IPS-20b (cell line): Measurements from ENCODE around the gene GIT2.

ENCODE experiments used
- H3K27ac ChIP-seq: one replicate; pipeline ENCODE4 v1.5.1; 2013; ENCODE audit warnings: low read length
- H3K27me3 ChIP-seq: 2 replicates; pipeline ENCODE4 v1.6.1; 2013; ENCODE audit warnings: mild to moderate bottlenecking, low read length, inconsistent platforms; ENCODE audit not compliant: insufficient read depth
- H3K36me3 ChIP-seq: 2 replicates; pipeline ENCODE4 v1.6.1; 2013; ENCODE audit warnings: low read depth, mild to moderate bottlenecking, inconsistent platforms, low read length, moderate library complexity; ENCODE audit not compliant: insufficient read depth
- H3K4me1 ChIP-seq: 2 replicates; pipeline ENCODE4 v1.6.1; 2013; ENCODE audit warnings: mild to moderate bottlenecking, control low read depth, inconsistent platforms, low read length, moderate library complexity; ENCODE audit not compliant: insufficient read depth
- H3K4me3 ChIP-seq: 2 replicates; pipeline ENCODE4 v1.5.1; 2013; ENCODE audit warnings: mild to moderate bottlenecking, low read length, inconsistent platforms
- H3K9ac ChIP-seq: 2 replicates; pipeline ENCODE4 v1.6.1; 2013; ENCODE audit warnings: low read depth, mild to moderate bottlenecking, inconsistent platforms, low read length, moderate library complexity
- H3K9me3 ChIP-seq: 2 replicates; pipeline ENCODE4 v1.6.1; 2013; ENCODE audit warnings: mild to moderate bottlenecking, low read depth, low read length, inconsistent platforms; ENCODE audit not compliant: insufficient read depth

GIT2 gene

GRCh38 chr12:110002676-110003515 is 6.7 kb upstream of the GIT2 start:
- Histone ChIP-seq H3K9me3 (no peaks in the 10 kb centered on the region), H3K9ac (no peak overlapping the region), H3K4me3 (no peak overlapping the region), H3K4me1 (no peaks in the 10 kb centered on the region), H3K27me3 (peaks cover 20% of the 10 kb centered on the region), H3K36me3 (no peaks in the 10 kb centered on the region), H3K27ac (no peak overlapping the region)

DNA sequence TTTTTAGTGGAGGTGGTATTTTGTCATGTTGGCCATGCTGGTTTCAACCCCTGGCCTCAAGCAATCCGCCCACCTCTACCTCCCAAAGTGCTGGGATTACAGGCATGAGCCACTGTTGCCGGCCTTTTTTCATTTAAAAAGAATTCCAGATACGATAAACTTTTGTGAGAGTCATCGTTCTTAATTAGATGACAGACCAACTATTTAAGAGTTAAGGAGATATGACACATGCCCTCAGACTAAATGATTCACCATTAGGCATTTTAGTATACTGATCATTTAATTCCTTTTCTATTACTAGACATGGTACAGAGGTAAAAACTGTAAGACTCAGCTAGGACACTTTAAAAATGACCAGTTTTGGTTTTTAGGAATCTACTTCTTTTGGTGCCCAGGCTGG is 5.4 kb upstream of the GIT2 start:
- H3K4me1 ChIP-seq: no peaks in the 10 kb centered on the region

GRCh38 chr12:109999983-110000505 is 3.9 kb upstream of the GIT2 start:
- Histone ChIP-seq H3K9me3 (no peaks in the 10 kb centered on the region), H3K27me3 (peaks cover 20% of the 10 kb centered on the region), H3K4me1 (0 out of 2 replicates have a peak, but pooled peaks cover 3% of the 10 kb centered on the region), H3K27ac (no peak overlapping the region), H3K9ac (peak overlapping the region; percentile 91; the same call in 1 of the 2 replicates), H3K4me3 (peak overlapping the region; percentile 77), H3K36me3 (no peaks in the 10 kb centered on the region)

More for the DNA sequence above, 5.4 kb upstream of the GIT2 start:
- no peak overlapping the region for H3K9ac ChIP-seq
- H3K27me3 ChIP-seq: peaks cover 20% of the 10 kb centered on the region
- no peak overlapping the region for H3K4me3 ChIP-seq
- no peaks in the 10 kb centered on the region for H3K9me3 ChIP-seq
- no peak overlapping the region for H3K27ac ChIP-seq
- no peaks in the 10 kb centered on the region for H3K36me3 ChIP-seq

DNA sequence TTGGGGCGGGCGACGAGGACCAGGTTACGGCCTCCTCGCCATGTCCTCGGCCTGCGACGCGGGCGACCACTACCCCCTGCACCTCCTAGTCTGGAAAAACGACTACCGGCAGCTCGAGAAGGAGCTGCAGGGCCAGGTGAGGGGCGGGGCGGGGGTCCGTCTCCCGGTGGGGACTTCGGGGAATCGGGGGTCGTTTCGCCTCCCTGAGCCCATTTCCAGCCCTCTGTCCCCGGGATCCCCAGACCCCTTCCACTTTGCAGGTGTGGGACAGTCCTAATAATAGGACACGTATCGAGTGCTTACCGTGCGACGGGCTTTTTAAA is 3.4 kb upstream of the GIT2 start:
- Histone ChIP-seq H3K36me3 (no peaks in the 10 kb centered on the region), H3K4me3 (peak overlapping the region; percentile 77), H3K9me3 (no peaks in the 10 kb centered on the region), H3K27ac (no peak overlapping the region), H3K27me3 (peaks cover 20% of the 10 kb centered on the region), H3K4me1 (0 out of 2 replicates have a peak, but pooled peaks cover 3% of the 10 kb centered on the region), H3K9ac (peak overlapping the region; percentile 91; the same call in 1 of the 2 replicates)

DNA sequence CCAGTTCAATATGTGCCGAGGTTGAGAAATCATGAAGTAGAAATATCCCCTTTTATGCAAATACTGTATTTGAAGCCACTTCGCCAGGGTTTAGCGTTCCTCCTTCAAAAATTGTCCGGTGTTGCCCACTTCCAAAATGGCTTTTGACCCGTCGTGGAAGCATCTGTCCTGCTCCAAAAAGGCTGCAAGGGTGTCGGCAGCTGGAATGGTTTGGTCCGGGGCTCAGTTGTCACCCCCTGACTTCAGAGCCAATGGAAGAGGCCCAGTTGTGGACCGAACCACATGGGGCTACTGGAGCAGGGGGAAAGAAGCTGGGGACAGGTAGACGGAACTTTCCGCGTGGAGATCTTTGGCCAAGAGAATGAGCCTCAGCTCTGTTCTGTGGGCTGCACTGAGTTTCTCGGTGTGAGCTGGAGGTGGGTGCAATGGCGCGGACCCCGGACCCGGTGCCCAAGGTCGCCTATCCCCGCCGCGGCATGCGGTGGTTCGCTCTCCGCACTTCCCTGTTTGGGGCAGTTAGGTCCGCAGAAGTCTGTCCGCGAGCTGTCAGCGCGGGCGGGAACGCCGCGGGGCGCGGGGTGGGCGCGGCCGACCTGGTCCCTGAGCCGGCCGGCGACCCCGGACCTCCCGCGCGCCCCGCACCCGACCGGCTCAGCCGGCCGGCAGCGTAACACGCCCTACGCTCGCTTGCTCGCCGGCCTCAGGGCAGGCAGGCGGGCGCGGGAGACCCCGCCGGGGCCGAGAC is 2.9 kb upstream of the GIT2 start, which contains the start of gene ANKRD13A:
ANKRD13A (plus strand) TSS at position 527 of the 745 bp plus-strand sequence. CDS start 259 bp downstream, outside the sequence.
- Histone ChIP-seq H3K27me3 (peaks cover 20% of the 10 kb centered on the region), H3K9ac (peak within 1 kb of the TSS; percentile 91), H3K27ac (peak within 1 kb of the TSS; percentile 59), H3K9me3 (no peaks in the 10 kb centered on the region), H3K36me3 (no peaks in the 10 kb centered on the region), H3K4me3 (peak within 1 kb of the TSS; percentile 77), H3K4me1 (0 out of 2 replicates have a peak, but pooled peaks cover 3% of the 10 kb centered on the region)

DNA sequence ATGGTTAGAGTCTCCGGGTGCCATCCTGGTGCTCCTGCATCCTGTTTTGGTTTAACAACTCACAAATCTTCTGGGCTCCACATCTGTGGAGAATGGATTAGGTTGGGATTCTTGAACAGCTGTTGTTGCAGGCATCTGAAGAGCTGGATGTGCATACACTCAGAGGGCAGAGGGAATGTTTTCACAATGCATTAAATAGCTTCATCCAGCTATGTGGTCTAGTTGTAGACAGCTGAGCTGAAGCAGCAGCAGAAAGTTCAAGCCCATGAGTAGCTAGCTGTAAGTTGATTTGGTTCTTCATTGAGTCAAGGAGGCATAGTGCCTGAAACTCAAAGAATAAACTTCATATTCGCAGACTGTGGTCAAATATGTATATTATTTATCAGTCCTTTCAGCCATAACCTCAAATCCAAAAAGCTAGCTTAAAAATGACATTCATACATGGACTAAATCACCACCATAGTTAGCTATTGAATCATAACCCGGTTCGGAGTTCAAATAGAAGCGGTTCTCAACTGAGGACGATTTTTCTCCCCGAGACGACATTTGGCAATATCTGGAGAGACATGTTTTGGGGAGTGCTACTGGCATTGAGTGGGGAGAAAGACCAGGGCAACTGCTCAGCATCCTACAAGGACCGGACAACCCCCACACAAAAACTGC is 2.2 kb upstream of the GIT2 start:
- H3K9me3 ChIP-seq: no peaks in the 10 kb centered on the region
- peaks cover 20% of the 10 kb centered on the region for H3K27me3 ChIP-seq
- H3K4me3 ChIP-seq: peak overlapping the region; percentile 77
- H3K9ac ChIP-seq: peak overlapping the region; percentile 91; the same call in 1 of the 2 replicates
- H3K27ac ChIP-seq: peak overlapping the region; percentile 59
- H3K36me3 ChIP-seq: no peaks in the 10 kb centered on the region
- H3K4me1 ChIP-seq: 0 out of 2 replicates have a peak, but pooled peaks cover 3% of the 10 kb centered on the region

DNA sequence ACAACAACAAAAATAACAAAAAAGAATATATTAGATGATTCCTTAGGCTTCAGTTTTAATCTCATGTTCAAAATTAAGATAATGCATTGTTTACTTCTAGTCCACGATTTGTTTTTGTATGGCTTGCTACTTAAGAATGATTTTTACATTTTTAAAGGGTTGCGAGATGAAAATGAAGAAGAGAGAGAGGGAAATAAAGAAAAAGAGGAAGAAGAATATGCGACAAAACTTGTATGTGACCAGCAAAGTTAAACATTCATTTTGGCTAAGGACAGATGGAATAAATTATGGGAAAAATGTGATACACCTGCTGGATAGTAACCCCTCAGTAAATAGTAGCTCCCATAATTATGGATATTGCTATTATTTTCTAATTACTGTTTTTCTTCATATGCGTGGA is 1.2 kb upstream of the GIT2 start:
- H3K27ac ChIP-seq: no peak overlapping the region
- H3K9me3 ChIP-seq: no peaks in the 10 kb centered on the region
- H3K36me3 ChIP-seq: no peaks in the 10 kb centered on the region
- H3K27me3 ChIP-seq: peaks cover 20% of the 10 kb centered on the region
- no peak overlapping the region for H3K4me3 ChIP-seq
- 0 out of 2 replicates have a peak, but pooled peaks cover 3% of the 10 kb centered on the region for H3K4me1 ChIP-seq
- H3K9ac ChIP-seq: no peak overlapping the region

- Histone ChIP-seq H3K36me3 (no peaks in the 10 kb centered on the region), H3K9ac (peak overlapping the region; percentile 80; the same call in 1 of the 2 replicates), H3K4me1 (0 out of 2 replicates have a peak, but pooled peaks cover 3% of the 10 kb centered on the region), H3K9me3 (no peaks in the 10 kb centered on the region), H3K27ac (no peak overlapping the region), H3K27me3 (peaks cover 20% of the 10 kb centered on the region), H3K4me3 (peak overlapping the region; percentile 87)
Measured at GRCh38 chr12:109996483-109996853, 300 bp upstream of the GIT2 start.

GRCh38 chr12:109995361-109995685 is 845 bp downstream of the GIT2 start:
- H3K4me3 ChIP-seq: peak overlapping the region; percentile 87
- no peaks in the 10 kb centered on the region for H3K9me3 ChIP-seq
- H3K4me1 ChIP-seq: 0 out of 2 replicates have a peak, but pooled peaks cover 3% of the 10 kb centered on the region
- H3K27ac ChIP-seq: no peak overlapping the region
- H3K36me3 ChIP-seq: peaks cover 6% of the 10 kb centered on the region; the same call in 1 of the 2 replicates
- H3K27me3 ChIP-seq: peaks cover 8% of the 10 kb centered on the region
- H3K9ac ChIP-seq: peak overlapping the region; percentile 80

GRCh38 chr12:109994401-109995175 is 1.6 kb downstream of the GIT2 start:
- Histone ChIP-seq H3K9ac (no peak overlapping the region), H3K4me3 (peak overlapping the region; percentile 87), H3K4me1 (0 out of 2 replicates have a peak, but pooled peaks cover 3% of the 10 kb centered on the region), H3K9me3 (no peaks in the 10 kb centered on the region), H3K27me3 (peaks cover under 1% of the 10 kb centered on the region; the same call in 1 of the 2 replicates), H3K27ac (no peak overlapping the region), H3K36me3 (peaks cover 12% of the 10 kb centered on the region)
